Measurements from ENCODE around the gene CHIT1. TPM values are rescaled to one million over a fixed set of nuclear protein-coding genes. Genes with fewer than 3 reads are reported as not detected.

CHIT1 gene
- total RNA-seq, 2 experiments from 2014 or later = 1.9 to 3.6 TPM

DNA sequence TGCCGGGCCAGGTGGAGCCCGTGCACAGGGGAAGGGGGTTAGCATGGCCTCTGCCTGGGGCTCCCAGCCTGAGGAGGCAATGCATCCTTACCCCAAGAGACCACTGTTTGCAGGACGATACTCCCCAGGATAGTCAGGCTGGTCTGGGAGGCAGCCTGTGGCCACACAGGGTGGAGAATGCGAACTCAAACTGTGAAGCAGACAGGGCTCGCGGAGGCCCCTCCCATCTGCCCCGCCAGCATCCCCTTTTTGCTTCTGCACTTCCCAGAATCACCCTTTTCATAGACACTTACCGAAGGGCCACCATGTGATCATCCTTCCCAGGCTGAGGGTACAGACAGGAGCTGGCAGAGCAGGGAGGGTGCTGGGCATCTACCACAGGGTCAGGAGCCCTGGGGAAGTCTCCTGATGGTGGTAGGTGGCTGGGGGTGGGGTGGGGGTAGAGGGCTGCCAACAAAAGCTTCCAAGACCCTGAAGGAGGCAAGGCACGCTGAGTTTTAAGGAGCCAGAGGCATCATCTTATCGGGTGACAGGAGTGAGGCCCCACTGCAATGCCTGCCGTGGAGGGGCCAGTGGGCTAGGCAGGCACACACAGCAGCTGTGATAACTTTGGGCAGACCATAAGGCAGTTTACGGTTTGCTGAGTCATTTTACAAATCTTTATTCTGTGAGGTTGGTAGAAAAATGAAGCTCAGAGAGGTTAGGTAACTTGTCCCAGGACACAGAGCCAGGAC, 44.6 kb upstream of the CHIT1 start:
- peak overlapping the region; percentile 66 for H3K4me3 ChIP-seq (ENCODE audit: low read depth, low read length, poor library complexity, severe bottlenecking)
- H3K27ac ChIP-seq (ENCODE audit: low read depth, low read length, poor library complexity, severe bottlenecking) = peak overlapping the region; percentile 88
- peaks cover 98% of the 10 kb centered on the region for H3K4me1 ChIP-seq (ENCODE audit: insufficient read depth, low read length, poor library complexity, severe bottlenecking)
- peaks cover 5% of the 10 kb centered on the region; the same call in 1 of the 2 replicates for H3K79me2 ChIP-seq (ENCODE audit: insufficient read depth, low read depth, low read length)
- no peaks in the 10 kb centered on the region for H4K20me1 ChIP-seq (ENCODE audit: insufficient read depth, low read length)
- intact Hi-C loops (cut with micrococcal nuclease; ENCODE audit: unreplicated experiment) = loop anchor here (1.0 kb wide), 6 partner anchors 15 to 213 kb away; partner anchors contain the start of gene BTG2
- DNase-seq (ENCODE audit: low spot score) = peak; percentile 62
- H3K9me2 ChIP-seq (ENCODE audit: insufficient read depth, low read length) = no peaks in the 10 kb centered on the region
- peak overlapping the region; percentile 96 for H3K4me2 ChIP-seq (ENCODE audit: low read length)
- BruUV-seq (replicated peaks) = no TSS peak
- CTCF ChIA-PET (ENCODE audit: unreplicated experiment) = interaction anchor here (0.7 to 1.3 kb wide), 8 partner anchors 9 to 62 kb away, joined by 3 to 8 read pairs (median 4); no protein-coding TSS in a partner anchor
- TF ChIP-seq, protein P1, sequence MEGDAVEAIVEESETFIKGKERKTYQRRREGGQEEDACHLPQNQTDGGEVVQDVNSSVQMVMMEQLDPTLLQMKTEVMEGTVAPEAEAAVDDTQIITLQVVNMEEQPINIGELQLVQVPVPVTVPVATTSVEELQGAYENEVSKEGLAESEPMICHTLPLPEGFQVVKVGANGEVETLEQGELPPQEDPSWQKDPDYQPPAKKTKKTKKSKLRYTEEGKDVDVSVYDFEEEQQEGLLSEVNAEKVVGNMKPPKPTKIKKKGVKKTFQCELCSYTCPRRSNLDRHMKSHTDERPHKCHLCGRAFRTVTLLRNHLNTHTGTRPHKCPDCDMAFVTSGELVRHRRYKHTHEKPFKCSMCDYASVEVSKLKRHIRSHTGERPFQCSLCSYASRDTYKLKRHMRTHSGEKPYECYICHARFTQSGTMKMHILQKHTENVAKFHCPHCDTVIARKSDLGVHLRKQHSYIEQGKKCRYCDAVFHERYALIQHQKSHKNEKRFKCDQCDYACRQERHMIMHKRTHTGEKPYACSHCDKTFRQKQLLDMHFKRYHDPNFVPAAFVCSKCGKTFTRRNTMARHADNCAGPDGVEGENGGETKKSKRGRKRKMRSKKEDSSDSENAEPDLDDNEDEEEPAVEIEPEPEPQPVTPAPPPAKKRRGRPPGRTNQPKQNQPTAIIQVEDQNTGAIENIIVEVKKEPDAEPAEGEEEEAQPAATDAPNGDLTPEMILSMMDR (conservative IDR thresholded peaks at IDR 0.05; ENCODE audit: low read length) = no peak
- no peak for TF ChIP-seq EZH2phosphoT487 (IDR thresholded peaks at IDR 0.05; ENCODE audit: borderline replicate concordance, low read depth, low read length)
- H3K9me3 ChIP-seq (ENCODE audit: low read length) = no peaks in the 10 kb centered on the region
- H3K36me3 ChIP-seq (ENCODE audit: insufficient read depth, low read length) = no peaks in the 10 kb centered on the region
- H2AFZ ChIP-seq (ENCODE audit: low read length) = no peak overlapping the region; the same call in 1 of the 2 replicates
- POLR2A ChIA-PET = interaction anchor here (1.0 to 23.3 kb wide), 4 partner anchors 34 to 62 kb away, joined by 3 to 458 read pairs (median 40); partner anchors contain the start of gene BTG2

DNA sequence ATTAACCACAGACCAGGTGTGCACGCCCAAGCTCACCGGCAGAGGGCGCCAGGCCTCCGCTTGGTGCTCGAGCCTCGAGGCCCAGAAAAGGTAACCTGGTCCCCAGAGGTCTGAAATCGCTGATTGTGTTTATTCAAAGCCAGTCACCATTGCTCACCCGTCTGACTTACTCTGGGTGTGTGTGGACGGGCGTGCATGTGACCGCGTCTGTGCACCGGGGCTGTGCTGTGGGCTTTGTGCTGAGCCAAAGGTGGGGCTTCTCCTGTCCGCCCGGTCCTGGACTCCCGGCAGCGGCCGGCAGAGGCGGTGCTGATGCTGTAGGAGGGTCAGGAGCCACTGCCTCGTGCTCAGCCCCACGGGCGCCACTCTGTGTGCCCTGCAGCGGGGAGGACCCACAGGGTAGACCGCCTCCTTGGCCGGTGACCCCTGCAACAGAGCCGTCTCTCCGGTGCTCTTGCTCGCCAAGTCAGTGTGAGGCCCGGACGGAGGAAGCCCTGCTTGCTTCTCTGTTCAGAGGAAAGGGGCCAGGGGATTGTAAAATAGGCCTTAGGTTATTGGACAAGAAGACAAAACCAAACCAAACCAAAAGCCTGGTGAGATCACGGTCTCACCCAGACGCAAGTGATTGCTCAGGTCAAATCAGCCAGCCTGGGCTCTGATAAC, 43.9 kb upstream of the CHIT1 start:
- no peaks in the 10 kb centered on the region for H3K36me3 ChIP-seq (ENCODE audit: insufficient read depth, low read length)
- H4K20me1 ChIP-seq (ENCODE audit: insufficient read depth, low read length) = no peaks in the 10 kb centered on the region
- H3K27ac ChIP-seq (ENCODE audit: low read depth, low read length, poor library complexity, severe bottlenecking) = peak overlapping the region; percentile 88
- peak; percentile 94 for DNase-seq (ENCODE audit: low spot score)
- no peaks in the 10 kb centered on the region for H3K9me3 ChIP-seq (ENCODE audit: low read length)
- ChIA-PET CTCF (ENCODE audit: unreplicated experiment) (interaction anchor here (0.5 to 1.5 kb wide), 15 partner anchors 8 to 66 kb away, joined by 3 to 12 read pairs (median 3); no protein-coding TSS in a partner anchor), POLR2A (interaction anchor here (0.7 to 23.3 kb wide), 14 partner anchors 12 to 169 kb away, joined by 3 to 458 read pairs (median 4); partner anchors contain the start of gene BTG2)
- H2AFZ ChIP-seq (ENCODE audit: low read length) = no peak overlapping the region
- peaks cover 98% of the 10 kb centered on the region for H3K4me1 ChIP-seq (ENCODE audit: insufficient read depth, low read length, poor library complexity, severe bottlenecking)
- TF ChIP-seq, protein P1 (conservative IDR thresholded peaks at IDR 0.05; ENCODE audit: low read length) = peak; percentile 99
- TF ChIP-seq EZH2phosphoT487 (IDR thresholded peaks at IDR 0.05; ENCODE audit: borderline replicate concordance, low read depth, low read length) = no peak
- H3K9me2 ChIP-seq (ENCODE audit: insufficient read depth, low read length) = no peaks in the 10 kb centered on the region
- peaks cover 5% of the 10 kb centered on the region; the same call in 1 of the 2 replicates for H3K79me2 ChIP-seq (ENCODE audit: insufficient read depth, low read depth, low read length)
- H3K4me2 ChIP-seq (ENCODE audit: low read length) = peak overlapping the region; percentile 96
- no TSS peak for BruUV-seq (replicated peaks)
- intact Hi-C loops (cut with micrococcal nuclease; ENCODE audit: unreplicated experiment) = loop anchor here (1.0 kb wide), 6 partner anchors 16 to 214 kb away; partner anchors contain the start of gene BTG2
- peak overlapping the region; percentile 66 for H3K4me3 ChIP-seq (ENCODE audit: low read depth, low read length, poor library complexity, severe bottlenecking)

All from OCI-LY7 (cell line).